Measurements from ENCODE around the gene KCNK5.
A peak's percentile ranks its signal among the peaks of the same experiment; 100 is the strongest.

Gene KCNK5

GRCh38 chr6:39240155-39240757 is 11.0 kb upstream of the KCNK5 start:
- H3K4me2 ChIP-seq (ENCODE audit: low read length), result no peak overlapping the region
- H3K4me3 ChIP-seq (ENCODE audit: low read length), result no peak overlapping the region

GRCh38 chr6:39239527-39240154 is 10.4 kb upstream of the KCNK5 start:
- H3K4me3 ChIP-seq (ENCODE audit: low read length), result no peak overlapping the region
- H3K4me2 ChIP-seq (ENCODE audit: low read length), result no peak overlapping the region
- no peaks in the 10 kb centered on the region for H3K27me3 ChIP-seq (ENCODE audit: control insufficient read depth, insufficient read depth, low read length)
- no peaks in the 10 kb centered on the region for H3K36me3 ChIP-seq (ENCODE audit: insufficient read depth, low read length)
- no peaks in the 10 kb centered on the region for H3K9me3 ChIP-seq (replicated peaks; ENCODE audit: low read length)
- H3K4me1 ChIP-seq (ENCODE audit: control insufficient read depth, insufficient read depth, low read length), result no peaks in the 10 kb centered on the region
- no peak overlapping the region for H3K9ac ChIP-seq (ENCODE audit: low read depth, low read length)

More at GRCh38 chr6:39240155-39240757, 11.0 kb upstream of the KCNK5 start:
- Histone ChIP-seq H3K9me3 (replicated peaks; ENCODE audit: low read length) (no peaks in the 10 kb centered on the region), H3K4me1 (ENCODE audit: control insufficient read depth, insufficient read depth, low read length) (no peaks in the 10 kb centered on the region), H3K9ac (ENCODE audit: low read depth, low read length) (no peak overlapping the region), H3K27me3 (ENCODE audit: control insufficient read depth, insufficient read depth, low read length) (no peaks in the 10 kb centered on the region), H3K36me3 (ENCODE audit: insufficient read depth, low read length) (no peaks in the 10 kb centered on the region)

GRCh38 chr6:39236742-39237141 is 7.5 kb upstream of the KCNK5 start:
- no peak overlapping the region for H3K4me3 ChIP-seq (ENCODE audit: low read length)
- no peaks in the 10 kb centered on the region for H3K9me3 ChIP-seq (replicated peaks; ENCODE audit: low read length)
- no peaks in the 10 kb centered on the region for H3K36me3 ChIP-seq (ENCODE audit: insufficient read depth, low read length)
- H3K4me1 ChIP-seq (ENCODE audit: control insufficient read depth, insufficient read depth, low read length), result no peaks in the 10 kb centered on the region
- no peaks in the 10 kb centered on the region for H3K27me3 ChIP-seq (ENCODE audit: control insufficient read depth, insufficient read depth, low read length)
- H3K9ac ChIP-seq (ENCODE audit: low read depth, low read length), result no peak overlapping the region
- H3K4me2 ChIP-seq (ENCODE audit: low read length), result no peak overlapping the region

- no peak overlapping the region for H3K4me2 ChIP-seq (ENCODE audit: low read length)
- peaks cover 15% of the 10 kb centered on the region for H3K27me3 ChIP-seq (ENCODE audit: control insufficient read depth, insufficient read depth, low read length)
- peaks cover 6% of the 10 kb centered on the region for H3K4me1 ChIP-seq (ENCODE audit: control insufficient read depth, insufficient read depth, low read length)
- no peak overlapping the region for H3K4me3 ChIP-seq (ENCODE audit: low read length)
- no peaks in the 10 kb centered on the region for H3K9me3 ChIP-seq (replicated peaks; ENCODE audit: low read length)
- no peaks in the 10 kb centered on the region for H3K36me3 ChIP-seq (ENCODE audit: insufficient read depth, low read length)
- H3K9ac ChIP-seq (ENCODE audit: low read depth, low read length), result no peak overlapping the region
These were observed 4.1 kb upstream of the KCNK5 start for GRCh38 chr6:39233333-39233732.

GRCh38 chr6:39231521-39232243 is 2.4 kb upstream of the KCNK5 start:
- Histone ChIP-seq H3K4me3 (ENCODE audit: low read length) (no peak overlapping the region), H3K9me3 (replicated peaks; ENCODE audit: low read length) (no peaks in the 10 kb centered on the region), H3K4me1 (ENCODE audit: control insufficient read depth, insufficient read depth, low read length) (peaks cover 6% of the 10 kb centered on the region), H3K36me3 (ENCODE audit: insufficient read depth, low read length) (no peaks in the 10 kb centered on the region), H3K27me3 (ENCODE audit: control insufficient read depth, insufficient read depth, low read length) (peaks cover 27% of the 10 kb centered on the region), H3K9ac (ENCODE audit: low read depth, low read length) (no peak overlapping the region), H3K4me2 (ENCODE audit: low read length) (no peak overlapping the region)

GRCh38 chr6:39230654-39231035 is 1.4 kb upstream of the KCNK5 start:
- no peak overlapping the region for H3K9ac ChIP-seq (ENCODE audit: low read depth, low read length)
- H3K36me3 ChIP-seq (ENCODE audit: insufficient read depth, low read length), result no peaks in the 10 kb centered on the region
- peaks cover 6% of the 10 kb centered on the region for H3K4me1 ChIP-seq (ENCODE audit: control insufficient read depth, insufficient read depth, low read length)
- H3K4me2 ChIP-seq (ENCODE audit: low read length), result no peak overlapping the region
- H3K27me3 ChIP-seq (ENCODE audit: control insufficient read depth, insufficient read depth, low read length), result peaks cover 33% of the 10 kb centered on the region
- no peak overlapping the region for H3K4me3 ChIP-seq (ENCODE audit: low read length)
- H3K9me3 ChIP-seq (replicated peaks; ENCODE audit: low read length), result no peaks in the 10 kb centered on the region

- Histone ChIP-seq H3K27me3 (ENCODE audit: control insufficient read depth, insufficient read depth, low read length) (peaks cover 33% of the 10 kb centered on the region), H3K36me3 (ENCODE audit: insufficient read depth, low read length) (no peaks in the 10 kb centered on the region), H3K4me2 (ENCODE audit: low read length) (peak overlapping the region; percentile 83), H3K4me3 (ENCODE audit: low read length) (peak overlapping the region; percentile 59), H3K9ac (ENCODE audit: low read depth, low read length) (no peak overlapping the region), H3K9me3 (replicated peaks; ENCODE audit: low read length) (no peaks in the 10 kb centered on the region), H3K4me1 (ENCODE audit: control insufficient read depth, insufficient read depth, low read length) (peaks cover 6% of the 10 kb centered on the region)
These were observed 934 bp downstream of the KCNK5 start for GRCh38 chr6:39228111-39228971.

- Histone ChIP-seq H3K36me3 (ENCODE audit: insufficient read depth, low read length) (no peaks in the 10 kb centered on the region), H3K9me3 (replicated peaks; ENCODE audit: low read length) (no peaks in the 10 kb centered on the region), H3K27me3 (ENCODE audit: control insufficient read depth, insufficient read depth, low read length) (peaks cover 33% of the 10 kb centered on the region), H3K4me3 (ENCODE audit: low read length) (no peak overlapping the region), H3K9ac (ENCODE audit: low read depth, low read length) (no peak overlapping the region), H3K4me2 (ENCODE audit: low read length) (no peak overlapping the region), H3K4me1 (ENCODE audit: control insufficient read depth, insufficient read depth, low read length) (peaks cover 6% of the 10 kb centered on the region)
These were observed 1.8 kb downstream of the KCNK5 start for GRCh38 chr6:39227476-39227875.

- H3K9me3 ChIP-seq (replicated peaks; ENCODE audit: low read length), result no peaks in the 10 kb centered on the region
- no peak overlapping the region for H3K4me2 ChIP-seq (ENCODE audit: low read length)
- H3K4me1 ChIP-seq (ENCODE audit: control insufficient read depth, insufficient read depth, low read length), result peaks cover 6% of the 10 kb centered on the region
- H3K4me3 ChIP-seq (ENCODE audit: low read length), result no peak overlapping the region
- H3K36me3 ChIP-seq (ENCODE audit: insufficient read depth, low read length), result no peaks in the 10 kb centered on the region
- H3K9ac ChIP-seq (ENCODE audit: low read depth, low read length), result no peak overlapping the region
- peaks cover 33% of the 10 kb centered on the region for H3K27me3 ChIP-seq (ENCODE audit: control insufficient read depth, insufficient read depth, low read length)
These were observed 2.5 kb downstream of the KCNK5 start for GRCh38 chr6:39226639-39227329.

- no peak overlapping the region for H3K4me2 ChIP-seq (ENCODE audit: low read length)
- no peak overlapping the region for H3K9ac ChIP-seq (ENCODE audit: low read depth, low read length)
- peaks cover 6% of the 10 kb centered on the region for H3K4me1 ChIP-seq (ENCODE audit: control insufficient read depth, insufficient read depth, low read length)
- H3K4me3 ChIP-seq (ENCODE audit: low read length), result no peak overlapping the region
- no peaks in the 10 kb centered on the region for H3K36me3 ChIP-seq (ENCODE audit: insufficient read depth, low read length)
- H3K9me3 ChIP-seq (replicated peaks; ENCODE audit: low read length), result no peaks in the 10 kb centered on the region
- H3K27me3 ChIP-seq (ENCODE audit: control insufficient read depth, insufficient read depth, low read length), result peaks cover 33% of the 10 kb centered on the region
These were observed 3.3 kb downstream of the KCNK5 start for GRCh38 chr6:39225946-39226437.

- no peaks in the 10 kb centered on the region for H3K36me3 ChIP-seq (ENCODE audit: insufficient read depth, low read length)
- H3K4me3 ChIP-seq (ENCODE audit: low read length), result no peak overlapping the region
- peaks cover 33% of the 10 kb centered on the region for H3K27me3 ChIP-seq (ENCODE audit: control insufficient read depth, insufficient read depth, low read length)
- peaks cover 6% of the 10 kb centered on the region for H3K4me1 ChIP-seq (ENCODE audit: control insufficient read depth, insufficient read depth, low read length)
- H3K4me2 ChIP-seq (ENCODE audit: low read length), result no peak overlapping the region
- H3K9me3 ChIP-seq (replicated peaks; ENCODE audit: low read length), result no peaks in the 10 kb centered on the region
- no peak overlapping the region for H3K9ac ChIP-seq (ENCODE audit: low read depth, low read length)
These were observed 3.7 kb downstream of the KCNK5 start for GRCh38 chr6:39225543-39225942.
